HepG2 (cell line): ENCODE measurements around the gene TM4SF20. TPM values are rescaled to one million over a fixed set of nuclear protein-coding genes. Genes with fewer than 3 reads are reported as not detected.

ENCODE experiments used
- ASH2L ChIP-seq: fragments of 300-600, 200-600 bp; sonication (generic); IDR thresholded peaks from 2 replicates; pipeline ENCODE4 v1.7.0; 2017; ENCODE audit warnings: low read depth, mild to moderate bottlenecking, moderate library complexity, mixed read lengths, low read length; ENCODE audit not compliant: insufficient read length
- SOX6 ChIP-seq, 2 experiments: fragments of 450-650 bp in 1 of 2; sonication (generic) in 1 of 2; formaldehyde crosslinking in 1 of 2; IDR thresholded peaks; 2 replicates each; pipeline versions ENCODE4 v1.4.0 to v1.6.1; 2017 to 2020; ENCODE audit warnings: antibody characterized with exemption in 1 of 2, mild to moderate bottlenecking in 1 of 2, missing genetic modification reagents in 1 of 2
- ZNF354B ChIP-seq: sonication (generic); formaldehyde crosslinking; IDR thresholded peaks from 2 replicates; pipeline ENCODE4 v1.8.0; 2022; ENCODE audit warnings: mild to moderate bottlenecking, missing genetic modification reagents
- ZNF704 ChIP-seq: sonication (generic); formaldehyde crosslinking; IDR thresholded peaks from 2 replicates; pipeline ENCODE4 v1.8.1; 2023; ENCODE audit warnings: mild to moderate bottlenecking, inconsistent platforms, moderate library complexity, missing genetic modification reagents, borderline replicate concordance
- ZNF75D ChIP-seq: sonication (generic); formaldehyde crosslinking; IDR thresholded peaks from 2 replicates; pipeline ENCODE4 v1.8.1; 2023; ENCODE audit warnings: missing genetic modification reagents, mild to moderate bottlenecking, borderline replicate concordance
- polyA plus RNA-seq, 8 experiments: library from polyadenylated mRNA; depleted of rRNA in 3 of 8; stranded (reverse) in 7 of 8; unstranded in 1 of 8; fragments of >200 nt; fragmentation: Illumina TruSeq in 4 of 8; extraction: Trizol in 4 of 8; gene quantifications; 2 replicates each; pipeline versions ENCODE4 v1.2.1 to v1.2.3, GENCODE V29; 2011 to 2016; ENCODE audit warnings: low read depth in 4 of 8, missing spikeins in 1 of 8, mixed read lengths in 1 of 8; ENCODE audit not compliant: insufficient read depth in 1 of 8
- total RNA-seq, 5 experiments: library from RNA; depleted of rRNA; stranded (reverse); fragments of >200 nt; fragmentation: Illumina TruSeq; extraction: Trizol; gene quantifications; 2 replicates each; pipeline ENCODE4 v1.2.3, GENCODE V29; 2016; ENCODE audit warnings: low read depth in 1 of 5
- TF ChIP-seq, protein P1 (sequence below): sonication (generic); formaldehyde crosslinking; IDR thresholded peaks from 2 replicates; pipeline ENCODE4 v1.4.0; 2020; ENCODE audit warnings: mild to moderate bottlenecking, missing genetic modification reagents

Gene TM4SF20
- total and polyA plus RNA-seq, 2 of the 13 experiments (the other 11 are each of a cell fraction or from before 2014, with no cell fraction given) = not detected

GRCh38 chr2:227394401-227394800, 15.3 kb upstream of the TM4SF20 start (continued):
- TF ChIP-seq, protein P1, sequence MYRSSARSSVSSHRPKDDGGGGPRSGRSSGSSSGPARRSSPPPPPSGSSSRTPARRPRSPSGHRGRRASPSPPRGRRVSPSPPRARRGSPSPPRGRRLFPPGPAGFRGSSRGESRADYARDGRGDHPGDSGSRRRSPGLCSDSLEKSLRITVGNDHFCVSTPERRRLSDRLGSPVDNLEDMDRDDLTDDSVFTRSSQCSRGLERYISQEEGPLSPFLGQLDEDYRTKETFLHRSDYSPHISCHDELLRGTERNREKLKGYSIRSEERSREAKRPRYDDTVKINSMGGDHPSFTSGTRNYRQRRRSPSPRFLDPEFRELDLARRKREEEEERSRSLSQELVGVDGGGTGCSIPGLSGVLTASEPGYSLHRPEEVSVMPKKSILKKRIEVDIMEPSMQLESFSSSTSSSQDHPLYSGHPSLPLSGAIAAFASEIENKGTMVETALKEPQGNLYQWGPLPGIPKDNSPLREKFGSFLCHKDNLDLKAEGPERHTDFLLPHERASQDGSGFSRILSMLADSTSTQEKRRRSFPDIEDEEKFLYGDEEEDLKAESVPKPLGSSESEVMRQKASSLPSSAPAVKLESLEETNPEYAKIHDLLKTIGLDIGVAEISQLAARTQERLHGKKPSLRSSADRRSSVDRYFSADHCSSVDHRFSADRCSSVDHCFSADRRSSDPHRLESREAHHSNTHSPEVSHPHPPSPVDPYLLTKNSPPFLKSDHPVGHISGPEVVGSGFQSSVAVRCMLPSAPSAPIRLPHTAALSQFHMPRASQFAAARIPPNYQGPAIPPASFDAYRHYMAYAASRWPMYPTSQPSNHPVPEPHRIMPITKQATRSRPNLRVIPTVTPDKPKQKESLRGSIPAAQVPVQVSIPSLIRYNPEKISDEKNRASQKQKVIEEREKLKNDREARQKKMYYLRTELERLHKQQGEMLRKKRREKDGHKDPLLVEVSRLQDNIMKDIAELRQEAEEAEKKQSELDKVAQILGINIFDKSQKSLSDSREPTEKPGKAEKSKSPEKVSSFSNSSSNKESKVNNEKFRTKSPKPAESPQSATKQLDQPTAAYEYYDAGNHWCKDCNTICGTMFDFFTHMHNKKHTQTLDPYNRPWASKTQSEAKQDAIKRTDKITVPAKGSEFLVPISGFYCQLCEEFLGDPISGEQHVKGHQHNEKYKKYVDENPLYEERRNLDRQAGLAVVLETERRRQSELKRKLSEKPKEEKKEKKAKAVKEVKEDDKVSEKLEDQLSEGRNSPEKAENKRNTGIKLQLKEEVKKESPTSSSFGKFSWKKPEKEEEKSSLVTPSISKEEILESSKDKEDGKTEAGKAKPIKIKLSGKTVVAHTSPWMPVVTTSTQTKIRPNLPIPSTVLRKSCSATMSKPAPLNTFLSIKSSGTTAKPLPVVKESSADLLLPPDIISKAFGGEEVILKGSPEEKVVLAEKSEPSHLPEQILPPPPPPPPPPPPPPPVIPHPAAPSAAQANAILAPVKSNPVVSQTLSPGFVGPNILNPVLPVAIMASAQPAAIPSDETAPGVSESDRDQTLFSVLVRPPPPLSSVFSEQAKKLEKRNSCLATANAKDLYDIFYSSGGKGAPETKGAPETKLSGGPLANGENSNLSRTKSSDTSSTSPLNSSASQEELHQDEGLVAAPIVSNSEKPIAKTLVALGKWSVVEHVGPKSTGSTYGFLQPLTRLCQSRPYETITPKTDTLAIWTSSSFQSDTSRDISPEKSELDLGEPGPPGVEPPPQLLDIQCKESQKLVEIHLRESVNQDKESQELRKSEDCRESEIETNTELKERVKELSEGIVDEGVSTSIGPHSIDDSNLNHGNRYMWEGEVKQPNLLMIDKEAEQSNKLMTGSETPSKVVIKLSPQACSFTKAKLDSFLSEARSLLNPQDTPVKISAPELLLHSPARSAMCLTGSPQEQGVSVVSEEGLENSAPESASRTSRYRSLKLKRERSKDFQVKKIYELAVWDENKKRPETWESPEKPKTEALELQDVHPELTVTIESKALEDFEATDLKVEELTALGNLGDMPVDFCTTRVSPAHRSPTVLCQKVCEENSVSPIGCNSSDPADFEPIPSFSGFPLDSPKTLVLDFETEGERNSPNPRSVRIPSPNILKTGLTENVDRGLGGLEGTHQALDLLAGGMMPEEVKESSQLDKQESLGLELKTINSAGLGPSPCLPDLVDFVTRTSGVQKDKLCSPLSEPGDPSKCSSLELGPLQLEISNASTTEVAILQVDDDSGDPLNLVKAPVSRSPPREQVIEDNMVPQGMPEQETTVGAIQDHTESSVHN (CRISPR knock-in tag) = no peak
- TF ChIP-seq SOX6 (IDR thresholded peaks at IDR 0.05) (no peak), SOX6 (CRISPR knock-in tag; IDR thresholded peaks at IDR 0.05) (no peak), ASH2L (no peak), ZNF75D (CRISPR knock-in tag) (no peak), ZNF704 (no peak), ZNF354B (CRISPR knock-in tag) (no peak)
